OCI-LY7 (cell line): ENCODE data around the gene RFX3. TPM values are rescaled to one million over a fixed set of nuclear protein-coding genes. Genes with fewer than 3 reads are reported as not detected.

Experiments used
- BruUV-seq: library from RNA; stranded (reverse); fragments of 400-500 nt; replicated peaks from 2 replicates; lab custom pipeline; 2021; lab: Mats Ljungman, UMichigan
- CTCF ChIA-PET: fragments of 300-600 bp; sonication (Branson Sonifier 250); formaldehyde crosslinking; loops from one replicate; lab custom pipeline; 2022; ENCODE audit warnings: antibody characterized with exemption; ENCODE audit not compliant: unreplicated experiment; lab: Charles Lee
- POLR2A ChIA-PET: fragments of 300-600 bp; sonication (Branson Sonifier 250); formaldehyde crosslinking; loops from one replicate; lab custom pipeline; 2022; ENCODE audit warnings: antibody characterized with exemption; lab: Charles Lee
- DNase-seq: peaks from one replicate; pipeline ENCODE4 v3.0.0-alpha.2; 2015; ENCODE audit warnings: low spot score
- H2AFZ ChIP-seq: fragments of 200-600 bp; sonication (generic), shearing (Covaris generic); 2 replicates; pipeline ENCODE4 v1.6.1; 2014; ENCODE audit warnings: mild to moderate bottlenecking, antibody characterized with exemption, low read length, moderate library complexity
- H3K27ac ChIP-seq: fragments of 200-600 bp; sonication (generic); 2 replicates; pipeline ENCODE4 v1.5.1; 2014; ENCODE audit warnings: mixed run types, low read depth, mild to moderate bottlenecking, moderate library complexity, low read length, inconsistent platforms; ENCODE audit not compliant: poor library complexity, severe bottlenecking
- H3K36me3 ChIP-seq: fragments of 200-600 bp; sonication (generic); 2 replicates; pipeline ENCODE4 v1.6.1; 2014; ENCODE audit warnings: mild to moderate bottlenecking, antibody characterized with exemption, low read length, moderate library complexity, mixed read lengths; ENCODE audit not compliant: insufficient read depth
- H3K4me1 ChIP-seq: fragments of 200-600 bp; sonication (generic); 2 replicates; pipeline ENCODE4 v1.5.1; 2014; ENCODE audit warnings: mild to moderate bottlenecking, low read length; ENCODE audit not compliant: insufficient read depth, poor library complexity, severe bottlenecking
- H3K4me2 ChIP-seq: fragments of 200-600 bp; sonication (generic); 2 replicates; pipeline ENCODE4 v1.6.1; 2014; ENCODE audit warnings: mild to moderate bottlenecking, low read length
- H3K4me3 ChIP-seq: fragments of 200-600 bp; sonication (generic); 2 replicates; pipeline ENCODE4 v1.5.1; 2014; ENCODE audit warnings: mild to moderate bottlenecking, low read depth, low read length; ENCODE audit not compliant: poor library complexity, severe bottlenecking
- H3K79me2 ChIP-seq: fragments of 200-600 bp; sonication (generic); 2 replicates; pipeline ENCODE4 v1.6.1; 2016; ENCODE audit warnings: low read depth, mild to moderate bottlenecking, low read length, moderate library complexity, mixed read lengths; ENCODE audit not compliant: insufficient read depth
- H3K9me2 ChIP-seq: fragments of 200-600 bp; sonication (generic); 2 replicates; pipeline ENCODE4 v1.6.1; 2016; ENCODE audit warnings: mild to moderate bottlenecking, low read length, mixed read lengths; ENCODE audit not compliant: insufficient read depth
- H3K9me3 ChIP-seq: fragments of 200-600 bp; sonication (generic); 2 replicates; pipeline ENCODE4 v1.6.1; 2014; ENCODE audit warnings: mild to moderate bottlenecking, mixed run types, low read length, mixed read lengths
- H4K20me1 ChIP-seq: fragments of 200-600 bp; sonication (generic); 2 replicates; pipeline ENCODE4 v1.6.1; 2014; ENCODE audit warnings: mild to moderate bottlenecking, antibody characterized with exemption, low read length, moderate library complexity, mixed read lengths; ENCODE audit not compliant: insufficient read depth
- EZH2phosphoT487 ChIP-seq: fragments of 200-600 bp; sonication (generic); IDR thresholded peaks from 2 replicates; pipeline ENCODE4 v1.6.1; 2018; ENCODE audit warnings: low read depth, borderline replicate concordance, mild to moderate bottlenecking, mixed run types, antibody characterized with exemption, low read length, moderate library complexity, mixed read lengths
- intact Hi-C: fragments of 100-400 bp; cut with micrococcal nuclease; formaldehyde crosslinking; loops from one replicate; pipeline ENCODE4 v1.10.0; 2022; ENCODE audit not compliant: unreplicated experiment
- total RNA-seq, 2 experiments: library from RNA; depleted of rRNA in 1 of 2; stranded (reverse); fragments of >200 nt in 1 of 2; shearing (Covaris generic) in 1 of 2; gene quantifications; 2 replicates each; pipeline ENCODE4 v1.2.3, GENCODE V29; 2014 to 2022
- TF ChIP-seq, protein P1 (sequence below): fragments of 200-600 bp; sonication (generic); conservative IDR thresholded peaks from 2 replicates; pipeline ENCODE4 v1.5.1; 2014; ENCODE audit warnings: mild to moderate bottlenecking, antibody characterized with exemption, low read length, moderate library complexity, mixed read lengths

RFX3 gene
- total RNA-seq, 2 experiments from 2014 or later, result 6.9 to 18.1 TPM

DNA sequence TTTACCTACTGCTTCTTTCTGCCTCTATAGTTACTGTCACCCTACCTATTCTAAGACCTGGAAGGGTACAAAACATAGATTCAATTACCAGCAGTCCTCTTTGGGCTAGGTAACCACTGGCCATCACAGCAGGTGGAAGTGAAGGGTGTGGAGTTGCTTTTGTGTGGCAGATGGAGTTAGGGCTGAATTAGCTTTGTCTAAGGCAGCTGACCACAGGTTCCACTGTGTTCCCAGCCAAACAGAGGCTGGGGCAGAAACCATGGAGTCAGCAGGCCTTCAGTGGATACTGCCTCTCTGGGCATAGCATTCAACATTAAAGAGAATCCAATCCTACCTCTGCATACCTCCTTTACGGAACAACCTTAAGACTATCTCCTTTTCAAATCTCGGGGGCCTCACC lies 254.2 kb downstream of the RFX3 start:
- no peak for DNase-seq
- H4K20me1 ChIP-seq, result no peaks in the 10 kb centered on the region
- peaks cover 12% of the 10 kb centered on the region for H3K4me1 ChIP-seq
- no peak overlapping the region for H3K4me3 ChIP-seq
- no peak overlapping the region for H3K4me2 ChIP-seq
- H3K9me2 ChIP-seq, result no peaks in the 10 kb centered on the region
- H3K79me2 ChIP-seq, result no peaks in the 10 kb centered on the region
- H3K27ac ChIP-seq, result no peak overlapping the region
- BruUV-seq, result no TSS peak
- TF ChIP-seq, protein P1, sequence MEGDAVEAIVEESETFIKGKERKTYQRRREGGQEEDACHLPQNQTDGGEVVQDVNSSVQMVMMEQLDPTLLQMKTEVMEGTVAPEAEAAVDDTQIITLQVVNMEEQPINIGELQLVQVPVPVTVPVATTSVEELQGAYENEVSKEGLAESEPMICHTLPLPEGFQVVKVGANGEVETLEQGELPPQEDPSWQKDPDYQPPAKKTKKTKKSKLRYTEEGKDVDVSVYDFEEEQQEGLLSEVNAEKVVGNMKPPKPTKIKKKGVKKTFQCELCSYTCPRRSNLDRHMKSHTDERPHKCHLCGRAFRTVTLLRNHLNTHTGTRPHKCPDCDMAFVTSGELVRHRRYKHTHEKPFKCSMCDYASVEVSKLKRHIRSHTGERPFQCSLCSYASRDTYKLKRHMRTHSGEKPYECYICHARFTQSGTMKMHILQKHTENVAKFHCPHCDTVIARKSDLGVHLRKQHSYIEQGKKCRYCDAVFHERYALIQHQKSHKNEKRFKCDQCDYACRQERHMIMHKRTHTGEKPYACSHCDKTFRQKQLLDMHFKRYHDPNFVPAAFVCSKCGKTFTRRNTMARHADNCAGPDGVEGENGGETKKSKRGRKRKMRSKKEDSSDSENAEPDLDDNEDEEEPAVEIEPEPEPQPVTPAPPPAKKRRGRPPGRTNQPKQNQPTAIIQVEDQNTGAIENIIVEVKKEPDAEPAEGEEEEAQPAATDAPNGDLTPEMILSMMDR, result no peak
- TF ChIP-seq EZH2phosphoT487, result no peak
- intact Hi-C loops, result no loop called here
- H3K9me3 ChIP-seq, result peaks cover 7% of the 10 kb centered on the region; the same call in 1 of the 2 replicates
- peaks cover 17% of the 10 kb centered on the region for H3K36me3 ChIP-seq
- CTCF ChIA-PET, result no interaction called here
- no peak overlapping the region for H2AFZ ChIP-seq
- POLR2A ChIA-PET, result no interaction called here

DNA sequence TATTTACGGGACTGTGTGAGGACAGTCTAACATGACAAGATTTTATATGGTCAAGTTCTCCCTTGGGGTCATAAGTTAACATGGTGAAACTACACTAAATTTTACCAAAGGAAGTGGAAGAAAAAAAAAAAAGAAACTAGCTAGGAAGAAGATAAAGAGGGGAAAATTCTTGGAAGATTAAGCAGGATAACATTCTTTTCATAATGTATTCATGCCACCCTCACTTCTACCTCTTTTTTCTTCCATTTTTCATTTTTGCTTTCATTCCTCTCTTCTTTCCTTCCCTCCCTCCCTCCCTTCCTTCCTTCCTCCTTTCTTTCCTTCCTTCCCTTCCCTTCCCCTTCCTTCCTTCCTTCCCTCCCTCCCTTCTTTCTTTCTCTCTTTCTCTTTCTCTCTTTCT lies 254.6 kb downstream of the RFX3 start:
- ChIA-PET CTCF (no interaction called here), POLR2A (interaction anchor here (0.6 kb wide), 1 partner anchor 1525 kb away, joined by 3 read pairs; no protein-coding TSS in a partner anchor)
- H3K9me2 ChIP-seq, result no peaks in the 10 kb centered on the region
- intact Hi-C loops, result no loop called here
- no peaks in the 10 kb centered on the region for H4K20me1 ChIP-seq
- BruUV-seq, result no TSS peak
- no peak overlapping the region for H2AFZ ChIP-seq
- TF ChIP-seq EZH2phosphoT487, result no peak
- TF ChIP-seq, protein P1, result no peak
- H3K4me2 ChIP-seq, result no peak overlapping the region
- H3K4me3 ChIP-seq, result no peak overlapping the region
- no peak for DNase-seq
- no peak overlapping the region for H3K27ac ChIP-seq
- H3K4me1 ChIP-seq, result peaks cover 8% of the 10 kb centered on the region
- peaks cover 7% of the 10 kb centered on the region; the same call in 1 of the 2 replicates for H3K9me3 ChIP-seq
- H3K36me3 ChIP-seq, result peaks cover 17% of the 10 kb centered on the region
- H3K79me2 ChIP-seq, result no peaks in the 10 kb centered on the region

DNA sequence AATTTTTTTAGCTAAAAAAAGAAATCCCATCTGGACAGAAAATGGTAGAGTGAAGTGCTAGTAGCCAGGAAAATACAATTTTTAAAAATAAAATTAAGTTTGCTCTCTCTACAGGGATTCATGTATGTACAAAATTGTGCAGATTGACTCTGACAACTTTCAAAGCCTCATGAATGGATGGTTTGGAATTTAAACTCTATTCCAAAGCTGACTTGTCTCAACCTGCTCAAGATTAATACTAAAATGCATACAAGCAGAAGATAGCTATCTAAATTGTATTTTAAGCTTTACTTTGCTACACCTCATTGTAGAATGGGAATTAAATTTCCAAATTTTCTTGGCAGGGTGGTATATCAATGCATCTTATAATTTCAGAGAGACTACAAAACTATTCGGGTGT lies 257.6 kb downstream of the RFX3 start:
- POLR2A ChIA-PET, result interaction anchor here (0.6 to 0.7 kb wide), 2 partner anchors 145 to 184 kb away, joined by 3 read pairs; no protein-coding TSS in a partner anchor

More for the DNA sequence above, 257.6 kb downstream of the RFX3 start:
- intact Hi-C loops, result no loop called here
- DNase-seq, result no peak
- no peak overlapping the region for H2AFZ ChIP-seq
- peaks cover 7% of the 10 kb centered on the region; the same call in 1 of the 2 replicates for H3K36me3 ChIP-seq
- no TSS peak for BruUV-seq
- H3K27ac ChIP-seq, result no peak overlapping the region
- H3K9me2 ChIP-seq, result 0 out of 2 replicates have a peak, but pooled peaks cover 3% of the 10 kb centered on the region
- no peak overlapping the region for H3K4me3 ChIP-seq
- H4K20me1 ChIP-seq, result no peaks in the 10 kb centered on the region
- CTCF ChIA-PET, result interaction anchor here (0.6 kb wide), 1 partner anchor 688 kb away, joined by 3 read pairs; no protein-coding TSS in a partner anchor
- H3K4me2 ChIP-seq, result no peak overlapping the region
- no peak for TF ChIP-seq EZH2phosphoT487
- TF ChIP-seq, protein P1, result no peak
- no peaks in the 10 kb centered on the region for H3K79me2 ChIP-seq
- no peaks in the 10 kb centered on the region for H3K4me1 ChIP-seq
- no peaks in the 10 kb centered on the region for H3K9me3 ChIP-seq
